Activated CD4-positive, alpha-beta T cell treated with anti-CD3 and anti-CD28 coated beads, Interleukin-2, Interleukin-4, amounts not matched to agents 100 ng/mL and 50 ng/mL, durations not matched to agents 16 hours and 8 hours (primary cell): ENCODE data around the gene DOCK11.
A peak's percentile ranks its signal among the peaks of the same experiment; 100 is the strongest.
"Not testable (repeated sequence)": the region's sequence is repeated elsewhere in the genome, so short reads cannot be mapped to it uniquely, and the experiment has no call there.

ENCODE experiments used
- DNase-seq: peaks from one replicate; pipeline ENCODE4 v3.0.0-alpha.2; 2020; ENCODE audit warnings: low spot score

Gene DOCK11

DNA sequence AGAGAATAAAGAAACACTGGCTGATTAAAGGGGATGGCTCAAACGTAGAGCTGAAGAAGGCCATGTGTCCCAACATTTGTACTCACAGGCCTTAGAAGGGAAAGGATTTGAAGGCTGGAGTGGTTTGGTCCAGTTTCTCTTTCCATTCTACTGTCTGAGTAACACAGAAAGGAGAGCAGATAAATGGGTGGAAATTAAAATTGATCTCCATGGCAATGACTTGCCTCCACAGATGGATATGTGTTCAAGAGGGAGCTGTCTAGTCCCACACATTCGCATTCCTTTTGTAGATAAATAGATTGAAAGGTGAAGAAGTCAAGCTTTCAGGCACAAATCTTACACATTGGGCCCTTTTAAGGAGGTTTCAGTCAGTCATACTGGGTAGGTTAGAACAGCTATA lies 74.6 kb downstream of the DOCK11 start:
- DNase-seq: no peak

DNA sequence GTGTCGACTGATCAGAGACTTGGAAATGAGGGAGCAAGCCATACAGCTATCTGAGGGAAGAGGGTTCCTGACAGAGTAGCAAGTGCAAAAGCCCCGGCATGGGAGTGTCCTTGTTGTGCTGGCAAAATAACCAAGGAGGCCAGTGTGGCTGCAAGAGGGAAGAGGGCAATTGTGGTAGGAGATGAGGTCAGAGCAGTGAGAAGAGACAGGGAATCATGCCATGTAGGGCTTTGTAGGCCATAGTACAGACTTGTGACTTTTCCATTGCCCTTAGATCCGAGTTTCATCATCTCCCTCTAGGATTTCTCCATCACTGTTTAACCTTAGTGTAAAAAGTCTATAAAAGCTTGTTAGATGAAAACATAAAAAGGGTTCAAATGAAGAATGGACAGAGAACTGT lies 76.2 kb downstream of the DOCK11 start:
- no peak for DNase-seq

DNA sequence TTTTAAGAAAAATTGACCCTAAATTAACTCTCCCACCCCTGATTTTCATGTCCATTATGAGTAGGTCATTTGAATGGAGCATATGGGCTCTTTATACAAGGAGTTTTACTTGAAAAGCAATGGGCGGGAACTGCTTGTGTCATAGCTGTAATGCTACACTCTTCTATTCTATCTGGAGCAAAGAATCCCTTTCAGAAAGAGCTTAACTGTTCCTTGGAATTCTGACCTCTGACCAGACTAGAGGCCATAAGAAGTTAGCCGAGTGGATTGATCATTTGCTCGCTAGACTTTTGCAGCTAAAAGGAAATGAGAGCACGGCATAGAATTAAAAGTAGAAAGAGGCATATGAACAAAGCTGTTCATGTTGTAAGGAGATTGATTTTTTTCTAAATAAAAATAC lies 79.1 kb downstream of the DOCK11 start:
- DNase-seq: no peak

DNA sequence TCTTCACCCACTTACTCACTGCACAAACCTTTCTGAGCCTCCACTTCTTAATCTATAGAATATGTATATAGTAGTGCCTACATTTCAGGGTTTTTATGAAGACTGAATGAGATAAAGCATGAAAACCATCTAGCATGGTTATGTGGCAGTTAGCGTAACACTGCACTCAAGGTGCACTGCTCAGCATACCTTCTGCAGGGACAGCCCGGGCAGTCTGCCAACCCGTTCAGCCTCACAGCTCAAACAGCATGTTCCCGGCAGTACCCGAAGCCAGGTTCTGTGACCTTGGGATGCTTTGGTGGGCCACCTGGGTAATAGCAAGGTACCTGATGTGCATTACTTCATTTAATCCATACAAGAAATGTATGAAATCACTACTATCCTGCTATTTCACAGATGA lies 81.4 kb downstream of the DOCK11 start:
- DNase-seq: no peak

DNA sequence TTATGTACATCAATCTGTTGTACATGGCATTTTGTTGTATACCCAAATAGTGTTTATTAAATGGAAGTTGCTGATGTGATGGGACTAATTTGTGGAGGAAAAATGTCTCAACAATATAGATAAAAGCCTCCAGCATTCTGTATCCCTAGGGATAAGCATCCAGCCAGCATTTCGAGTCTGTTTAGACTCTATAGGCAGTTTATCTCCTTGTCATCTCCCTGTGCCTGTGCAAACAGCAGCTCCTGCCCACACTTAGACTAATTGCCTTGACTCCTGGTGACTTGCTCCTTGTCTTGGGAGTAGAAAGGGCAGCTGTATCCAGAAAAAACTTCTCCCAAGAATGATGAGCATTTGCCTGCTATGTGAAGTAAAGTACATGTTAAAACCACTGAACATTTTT lies 83.8 kb downstream of the DOCK11 start:
- DNase-seq: no peak

DNA sequence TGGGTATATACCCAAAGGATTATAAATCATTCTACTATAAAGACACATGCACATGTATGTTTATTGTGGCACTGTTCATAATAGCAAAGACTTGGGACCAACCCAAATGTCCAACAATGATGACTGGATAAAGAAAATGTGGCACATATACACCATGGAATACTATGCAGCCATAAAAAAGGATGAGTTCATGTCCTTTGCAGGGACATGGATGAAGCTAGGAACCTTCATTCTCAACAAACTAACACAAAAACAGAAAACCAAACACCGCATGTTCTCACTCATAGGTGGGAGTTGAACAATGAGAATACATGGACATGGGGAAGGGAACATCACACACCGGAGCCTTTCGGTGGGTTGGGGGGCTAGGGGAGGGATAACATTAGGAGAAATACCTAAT lies 87.3 kb downstream of the DOCK11 start:
- not testable (repeated sequence) for DNase-seq

DNA sequence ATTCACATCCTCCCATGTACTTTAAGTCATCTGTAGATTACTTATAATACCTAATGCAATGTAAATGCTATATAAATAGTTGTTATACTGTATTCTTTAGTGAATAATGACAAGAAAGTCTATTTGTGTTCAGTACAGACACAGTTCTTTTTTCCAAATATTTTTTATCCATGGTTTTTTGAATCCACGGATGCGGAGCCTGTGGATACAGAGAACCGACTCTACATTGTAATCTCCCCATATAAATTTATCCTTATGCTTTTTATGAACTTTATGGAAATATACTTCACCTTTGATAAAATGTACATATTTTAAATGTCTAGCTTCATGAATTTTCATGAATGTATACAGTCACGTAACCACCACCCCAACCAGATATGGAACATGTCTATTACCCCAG lies 88.2 kb downstream of the DOCK11 start:
- DNase-seq: no peak

DNA sequence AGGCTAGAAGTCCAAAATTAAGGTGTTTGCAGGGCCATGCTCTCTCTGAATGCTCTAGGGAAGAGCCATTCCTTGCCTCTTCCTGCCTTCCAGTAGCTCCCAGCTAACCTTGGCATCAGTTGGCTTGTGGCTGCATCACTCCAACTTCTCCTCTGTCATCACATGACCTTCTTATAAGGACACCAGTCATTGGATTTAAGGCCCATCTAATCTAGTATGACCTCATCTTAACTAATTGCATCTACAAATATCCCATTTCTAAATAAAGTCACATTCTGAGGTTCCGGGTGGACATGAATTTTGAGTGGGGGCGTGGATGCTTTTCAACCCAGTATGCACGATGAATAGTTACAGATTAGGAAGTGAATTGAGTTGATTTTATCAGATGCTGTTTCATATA lies 89.7 kb downstream of the DOCK11 start:
- no peak for DNase-seq

DNA sequence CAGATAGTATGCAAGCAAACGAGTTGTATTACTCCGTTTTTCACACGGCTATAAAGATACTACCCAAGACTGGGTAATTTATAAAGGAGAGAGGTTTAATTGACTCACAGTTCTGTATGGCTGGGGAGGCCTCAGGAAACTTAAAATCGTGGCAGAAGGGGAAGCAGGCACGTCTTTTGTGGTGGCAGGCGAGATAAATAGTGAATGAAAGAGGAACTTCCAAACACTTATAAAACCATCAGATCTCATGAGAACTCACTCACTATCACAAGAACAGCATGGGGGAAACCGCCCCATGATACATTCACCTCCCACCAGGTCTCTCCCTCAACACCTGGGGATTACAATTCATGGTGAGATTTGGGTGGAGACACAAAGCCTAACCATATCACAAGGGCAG lies 90.6 kb downstream of the DOCK11 start:
- not testable (repeated sequence) for DNase-seq

DNA sequence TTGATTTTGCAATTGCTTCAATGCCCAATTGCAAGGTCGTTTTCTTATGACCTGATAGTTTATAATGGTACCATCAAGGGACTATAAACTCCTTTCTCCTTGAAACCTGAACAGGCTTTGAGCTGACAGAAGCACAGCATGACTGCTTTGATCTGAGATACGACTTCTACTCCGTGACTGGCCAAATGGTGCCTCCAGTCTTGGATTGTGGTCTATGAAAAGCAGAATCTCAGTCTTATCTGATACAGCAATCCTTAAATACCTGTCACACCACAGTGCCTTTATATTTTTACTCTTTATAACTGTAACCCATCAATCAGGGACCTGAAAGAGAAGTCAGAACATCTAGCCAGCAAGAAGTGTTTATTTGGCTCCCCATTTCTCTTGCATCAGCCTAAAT lies 93.1 kb downstream of the DOCK11 start:
- no peak for DNase-seq

DNA sequence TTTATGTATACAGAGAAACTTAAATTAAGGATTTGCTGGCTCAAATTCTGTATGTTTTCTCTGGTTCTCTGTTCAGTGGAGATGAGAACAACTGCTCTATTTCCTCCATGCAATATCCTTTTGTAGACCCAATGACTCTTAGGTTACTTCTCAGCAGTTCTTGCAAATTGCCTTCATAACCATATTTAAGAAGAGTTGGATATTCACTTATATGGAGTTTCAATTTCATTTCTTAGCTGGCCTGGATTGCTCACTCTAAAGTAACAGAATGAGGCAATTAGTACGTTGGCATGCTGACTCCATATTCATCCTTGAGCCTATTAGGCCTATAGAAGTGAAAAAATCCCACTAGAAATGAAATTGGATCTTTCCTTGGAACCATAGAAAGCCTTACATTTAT lies 93.6 kb downstream of the DOCK11 start:
- DNase-seq: no peak

DNA sequence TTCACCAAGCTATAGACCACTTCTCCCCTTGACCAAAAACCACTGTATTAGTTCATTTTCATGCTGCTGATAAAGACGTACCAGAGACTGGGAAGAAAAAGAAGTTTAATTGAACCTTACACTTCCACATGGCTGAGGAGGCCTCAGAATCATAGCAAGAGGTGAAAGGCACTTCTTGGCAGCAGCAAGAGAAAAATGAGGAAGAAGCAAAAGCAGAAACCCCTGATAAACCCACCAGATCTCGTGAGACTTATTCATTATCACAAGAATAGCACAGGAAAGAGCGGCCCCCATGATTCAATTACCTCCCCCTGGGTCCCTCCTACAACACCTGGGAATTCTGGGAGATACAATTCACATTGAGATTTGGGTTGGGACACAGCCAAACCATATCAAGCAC lies 97.8 kb downstream of the DOCK11 start:
- DNase-seq: no peak

DNA sequence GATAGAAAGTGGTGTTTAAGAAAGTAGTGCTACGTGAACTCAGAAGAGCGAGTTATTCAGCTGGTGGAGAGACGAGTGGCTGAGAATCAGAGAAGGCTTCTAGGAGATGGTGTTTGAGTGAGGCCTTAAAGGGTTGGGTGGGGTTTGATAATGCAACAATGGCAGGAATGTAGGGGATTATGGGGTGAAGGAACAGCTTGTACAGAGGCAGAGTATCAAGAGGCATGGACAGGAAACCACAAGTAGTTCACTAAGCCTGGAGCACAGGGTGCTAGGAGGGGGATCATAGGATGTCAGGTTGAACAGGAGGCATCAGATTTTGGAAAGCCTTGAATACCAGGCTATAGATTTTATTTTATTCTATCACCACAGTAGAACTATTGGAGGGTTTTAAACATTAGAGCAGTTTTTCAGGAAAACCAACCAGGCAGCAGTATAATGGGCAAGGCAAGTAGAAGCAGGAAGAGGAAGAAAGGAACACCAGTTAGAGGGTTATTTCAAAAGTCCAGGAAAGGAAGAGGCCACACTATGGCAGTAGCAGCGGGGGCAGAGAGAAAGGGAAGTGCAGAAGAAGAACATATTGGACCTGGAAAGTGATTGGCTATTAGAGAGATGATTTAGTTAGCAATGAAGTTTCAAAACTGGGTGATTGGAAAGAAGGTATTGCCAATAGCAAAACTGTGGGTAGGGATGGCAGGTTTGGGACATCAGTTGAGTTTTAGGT lies 99.2 kb downstream of the DOCK11 start:
- DNase-seq: no peak

DNA sequence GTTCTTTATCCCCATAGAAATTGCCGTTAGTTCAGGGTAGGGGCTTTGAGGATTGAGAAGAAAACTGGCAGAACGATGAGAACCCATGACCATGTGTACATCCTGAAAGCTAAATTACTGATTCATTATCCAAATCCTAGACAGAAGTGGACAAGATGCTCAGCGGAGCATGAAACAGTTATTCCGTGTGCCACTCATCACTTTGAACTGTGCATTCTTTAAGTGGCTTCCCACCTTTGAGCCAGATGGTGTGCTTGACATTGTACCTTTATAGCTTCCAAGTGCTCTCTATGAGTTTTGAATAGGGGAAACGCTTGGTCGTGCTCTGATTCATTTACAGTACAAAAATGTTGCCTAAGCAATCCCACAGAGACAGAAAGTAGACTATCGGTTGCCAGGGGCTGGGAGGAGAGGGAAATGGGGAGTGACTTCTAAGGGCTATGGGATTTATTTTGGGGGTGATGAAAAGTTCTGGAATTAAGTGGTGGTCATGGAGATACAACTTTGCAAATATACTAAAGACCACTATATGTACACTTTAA lies 100.0 kb downstream of the DOCK11 start:
- no peak for DNase-seq

DNA sequence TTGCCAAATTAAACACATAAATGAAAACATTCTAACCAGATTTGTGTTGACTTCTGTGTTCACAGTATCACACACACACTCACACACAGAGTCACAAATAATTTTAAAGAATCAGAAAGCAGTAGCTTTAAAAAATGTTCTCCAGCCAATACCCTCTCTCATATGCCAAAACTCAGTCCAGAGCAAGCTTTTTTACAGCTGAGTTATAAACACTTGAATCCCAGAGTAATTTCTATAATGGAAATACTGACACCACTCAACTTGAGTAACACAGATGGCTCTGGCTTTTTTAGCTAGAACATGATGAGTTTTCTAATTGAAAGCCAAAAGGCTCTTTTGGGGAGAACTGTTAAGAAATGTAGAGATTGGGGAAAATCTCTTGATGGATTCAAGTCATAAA lies 100.8 kb downstream of the DOCK11 start:
- DNase-seq: no peak

DNA sequence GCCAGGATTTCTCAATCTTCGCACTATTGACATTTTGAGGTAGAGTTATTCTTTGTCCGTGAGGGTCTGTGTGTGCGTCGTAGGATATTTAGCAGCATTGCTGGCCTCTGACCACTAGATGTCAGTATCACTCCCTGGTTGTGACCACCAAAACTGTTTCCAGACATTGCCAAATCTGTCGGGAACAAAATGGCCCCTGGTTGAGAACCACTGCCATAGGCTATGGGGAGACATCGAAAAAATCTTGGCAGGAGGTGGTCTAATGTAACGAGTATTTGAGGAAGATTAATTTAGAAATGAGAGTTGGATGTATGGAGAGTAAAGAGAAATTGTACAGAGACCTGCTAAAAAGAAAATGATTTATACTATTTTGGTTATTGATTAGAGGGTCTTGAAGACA lies 108.4 kb downstream of the DOCK11 start:
- peak; percentile 63 for DNase-seq

DNA sequence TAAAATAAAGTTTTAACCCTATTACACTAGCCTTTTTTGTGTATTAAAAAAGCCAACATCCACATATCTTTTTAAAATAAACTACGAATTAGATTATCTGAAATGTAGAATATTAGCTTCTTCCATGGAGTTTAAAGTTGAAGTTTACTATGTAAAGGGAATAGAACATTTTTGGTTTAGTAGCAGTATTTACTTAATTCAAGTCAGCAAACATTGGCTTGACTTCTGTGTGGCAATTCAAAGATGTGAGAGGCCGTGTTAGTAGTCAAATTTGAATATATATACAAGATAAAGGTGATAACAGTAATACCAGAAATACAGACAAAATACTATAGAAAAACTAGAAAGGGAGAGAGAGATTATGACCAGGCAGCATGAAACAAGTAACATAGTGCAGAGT lies 116.7 kb downstream of the DOCK11 start:
- DNase-seq: no peak

DNA sequence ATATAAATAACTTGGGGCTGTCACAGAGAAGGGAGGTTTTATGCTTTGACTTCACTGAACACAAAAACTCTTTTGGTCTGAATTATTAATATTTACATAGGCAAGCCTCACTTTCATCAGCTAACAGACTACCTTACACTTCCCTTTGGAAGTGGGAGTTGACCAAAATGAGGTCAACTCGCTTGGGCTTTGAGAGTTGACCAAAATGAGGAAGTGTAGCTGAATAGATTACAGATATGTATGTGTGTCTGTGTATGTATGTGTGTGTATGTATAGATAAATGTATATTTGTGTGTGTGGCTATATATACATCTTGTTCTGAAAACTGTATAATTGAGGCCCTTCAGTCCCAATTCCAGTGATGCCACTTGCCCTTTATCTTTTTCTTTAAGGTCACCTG lies 118.5 kb downstream of the DOCK11 start:
- no peak for DNase-seq

DNA sequence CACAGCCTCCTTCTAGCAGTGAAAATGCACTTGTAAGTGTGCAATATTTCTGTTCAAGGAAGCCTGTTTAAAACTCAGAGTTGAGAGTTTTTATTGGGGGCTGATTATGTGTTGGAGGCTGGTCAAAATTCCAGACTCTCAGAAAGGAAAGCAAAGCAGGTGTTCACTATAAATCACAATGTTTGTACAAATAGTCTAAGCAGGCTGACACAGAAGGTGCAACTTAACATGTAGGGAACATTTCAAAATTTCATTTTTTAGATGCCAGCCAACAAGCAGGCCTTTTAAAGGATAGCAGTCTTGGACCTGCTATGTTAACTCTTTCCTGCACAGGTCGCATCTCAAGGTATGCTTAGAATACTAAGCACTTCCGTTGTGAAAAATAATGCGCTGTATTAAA lies 119.5 kb downstream of the DOCK11 start:
- no peak for DNase-seq

DNA sequence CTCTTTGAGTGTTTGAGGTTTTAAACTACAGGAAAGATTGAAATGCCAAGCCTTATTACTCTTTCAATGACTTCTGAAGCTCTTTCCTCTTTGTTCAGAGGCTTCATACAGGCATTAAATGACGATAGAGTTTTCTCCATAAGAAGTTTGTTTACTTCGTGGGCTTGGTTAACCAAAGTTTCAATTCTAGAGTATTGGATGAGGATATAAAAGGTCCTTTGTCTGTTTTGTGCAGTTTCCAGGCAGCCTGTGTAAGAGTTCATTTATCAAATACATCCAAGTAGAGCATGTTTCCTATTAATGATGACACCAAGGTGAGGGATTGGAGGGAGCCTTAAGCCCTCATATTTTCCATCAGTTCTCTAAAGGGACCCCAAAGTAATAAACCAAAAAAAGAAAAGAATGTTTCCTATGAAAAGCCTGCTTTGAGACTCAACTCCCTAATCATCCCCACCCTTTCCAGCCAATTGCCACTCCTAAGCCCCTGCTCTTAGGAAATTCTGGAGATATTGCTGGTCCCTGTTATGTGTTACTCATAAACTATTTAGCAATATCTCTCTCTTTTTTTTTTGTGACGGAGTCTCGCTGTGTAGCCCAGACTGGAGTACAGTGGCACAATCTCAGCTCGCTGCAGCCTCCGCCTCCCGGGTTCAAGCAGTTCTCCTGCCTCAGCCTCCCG lies 125.6 kb downstream of the DOCK11 start:
- no peak for DNase-seq

DNA sequence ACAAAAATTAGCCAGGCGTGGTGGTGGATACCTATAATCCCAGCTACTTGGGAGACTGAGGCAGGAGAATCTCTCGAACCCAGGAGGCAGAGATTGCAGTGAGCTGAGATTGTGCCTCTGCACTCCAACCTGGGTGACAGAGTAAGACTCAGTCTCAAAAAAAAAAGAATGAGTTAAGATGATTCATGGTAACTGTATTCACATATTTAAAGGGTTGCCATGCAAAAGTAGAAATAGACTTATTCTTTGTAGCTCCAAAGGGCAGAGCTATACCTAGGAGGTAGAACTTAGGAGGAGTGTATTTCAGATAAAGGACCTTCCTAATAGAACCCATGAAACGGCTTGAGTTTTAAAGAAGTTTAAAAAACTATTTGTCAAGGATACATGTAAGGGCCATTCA lies 127.4 kb downstream of the DOCK11 start:
- DNase-seq: no peak

DNA sequence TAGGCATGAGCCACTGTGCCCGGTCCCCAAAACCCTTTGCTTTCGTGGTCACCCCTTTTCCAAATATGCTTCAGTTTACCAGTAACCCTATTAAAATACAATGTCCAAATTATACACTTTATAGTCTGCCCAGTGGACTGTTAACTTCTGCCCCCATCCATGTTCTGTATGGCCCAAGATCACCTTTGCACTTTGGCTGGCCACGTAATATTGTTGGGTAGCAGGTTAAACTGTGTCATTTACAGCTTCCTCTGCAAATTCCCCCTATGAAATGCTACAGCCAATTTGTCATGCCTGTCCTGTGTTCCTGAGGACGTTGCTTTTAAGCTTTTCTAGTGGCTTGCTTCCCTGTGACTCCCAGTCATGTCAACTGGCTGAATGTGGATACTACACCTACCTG lies 130.7 kb downstream of the DOCK11 start:
- no peak for DNase-seq

DNA sequence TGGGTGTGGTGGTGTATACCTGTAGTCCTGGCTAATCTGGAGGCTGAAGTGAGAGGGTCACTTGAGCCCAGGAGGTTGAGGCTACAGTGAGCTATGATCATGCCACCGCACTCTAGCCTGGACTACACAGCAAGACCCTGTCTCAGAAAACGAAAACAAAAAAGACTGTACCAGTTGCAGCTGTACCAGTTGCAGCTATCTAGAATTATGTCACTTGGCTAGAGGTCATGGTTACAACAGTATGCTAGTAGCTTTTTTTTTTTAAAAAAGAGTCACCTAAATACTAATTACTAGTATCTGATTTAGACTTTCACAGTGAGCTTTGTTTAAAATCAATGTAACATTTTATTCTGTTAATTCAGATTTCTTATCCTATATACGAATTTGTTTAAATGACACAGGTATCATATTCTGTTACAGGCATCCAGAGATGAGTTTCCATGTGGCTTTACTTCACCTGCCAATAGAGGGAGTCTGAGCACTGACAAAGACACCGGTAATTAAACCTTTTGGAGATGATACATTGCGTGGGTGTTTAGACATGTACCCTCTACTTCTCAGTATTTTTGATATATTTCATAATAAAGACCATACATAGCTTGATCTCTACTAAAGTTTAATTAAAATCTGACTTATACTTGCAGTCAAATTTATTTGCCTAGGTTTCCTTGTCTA lies 131.6 kb downstream of the DOCK11 start:
- peak; percentile 12 for DNase-seq
